ENCODE results near the gene ZFAND4. TPM values are rescaled to one million over a fixed set of nuclear protein-coding genes. Genes with fewer than 3 reads are reported as not detected.

The ZFAND4 gene
- total RNA-seq, 1 experiment from 2014 or later = 17.2 TPM

DNA sequence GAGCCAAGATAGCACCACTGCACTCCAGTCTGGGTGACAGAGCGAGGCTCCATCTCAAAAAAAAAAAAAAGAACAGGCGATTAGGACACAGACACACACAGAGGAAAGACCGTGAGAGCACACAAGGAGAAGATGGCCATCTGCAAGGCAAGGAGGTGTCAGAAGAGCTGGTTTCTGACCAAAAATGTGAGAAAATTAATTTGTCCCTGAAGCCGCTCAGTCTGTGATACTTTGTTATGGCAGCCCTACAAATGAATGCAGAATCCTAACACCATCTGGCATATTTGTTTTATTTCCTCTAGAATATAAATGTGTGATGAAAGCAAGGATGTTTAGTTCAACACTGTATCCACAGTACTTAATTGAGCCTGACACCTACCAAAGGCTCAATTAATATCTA lies 69.7 kb downstream of the ZFAND4 start:
- no peak for DNase-seq
- no peak overlapping the region for H3K4me3 Mint-ChIP-seq
- Histone ChIP-seq H2BK20ac (ENCODE audit: low read depth, low read length, poor library complexity, severe bottlenecking) (no peak overlapping the region), H3K9ac (ENCODE audit: extremely low read depth, insufficient read length, low read length) (no peak overlapping the region), H3K27ac (ENCODE audit: insufficient read length, low read depth, low read length) (no peak overlapping the region), H2AK5ac (ENCODE audit: insufficient read length, low read length) (no peak overlapping the region), H3K56ac (ENCODE audit: insufficient read length, low read depth, low read length) (no peak overlapping the region), H3K79me1 (ENCODE audit: insufficient read depth, low read depth, low read length, poor library complexity, severe bottlenecking) (no peaks in the 10 kb centered on the region), H2BK5ac (ENCODE audit: insufficient read length, low read length) (no peak overlapping the region), H3K27me3 (ENCODE audit: insufficient read depth, low read length) (no peaks in the 10 kb centered on the region), H2BK120ac (ENCODE audit: low read depth, low read length, poor library complexity, severe bottlenecking) (no peak overlapping the region), H2BK12ac (ENCODE audit: insufficient read length, low read depth, low read length) (no peak overlapping the region), H3K79me2 (ENCODE audit: insufficient read depth, low read length) (no peaks in the 10 kb centered on the region), H3K23me2 (ENCODE audit: insufficient read length, low read depth, low read length, poor library complexity, severe bottlenecking) (no peaks in the 10 kb centered on the region), H3K23ac (ENCODE audit: insufficient read length, low read depth, low read length) (no peak overlapping the region), H3K14ac (ENCODE audit: insufficient read depth, low read length) (no peak overlapping the region), H3T11ph (ENCODE audit: low read length) (no peak overlapping the region), H3K4me2 (ENCODE audit: insufficient read depth, insufficient read length, low read length) (no peak overlapping the region), H4K8ac (replicated peaks; ENCODE audit: insufficient read length, low read depth, low read length) (no peak overlapping the region), H3K9me3 (ENCODE audit: control insufficient read depth, low read depth, low read length) (no peaks in the 10 kb centered on the region), H4K5ac (ENCODE audit: insufficient read length, low read depth, low read length) (no peak overlapping the region), H4K20me1 (ENCODE audit: control insufficient read depth, insufficient read depth, insufficient read length) (no peaks in the 10 kb centered on the region), H2BK15ac (ENCODE audit: low read depth, low read length) (no peak overlapping the region), H4K91ac (ENCODE audit: insufficient read length, low read depth, low read length) (no peak overlapping the region), H3K4me1 (ENCODE audit: insufficient read depth, low read length) (no peaks in the 10 kb centered on the region), H3K18ac (ENCODE audit: insufficient read length, low read depth, low read length) (no peak overlapping the region), H2AFZ (ENCODE audit: low read length) (no peak overlapping the region), H3K4ac (ENCODE audit: low read depth, low read length) (no peak overlapping the region)
- whole genome bisulfite sequencing (ENCODE audit: extremely low coverage, insufficient read length, low lambda C conversion rate) = no CpG with 5 or more reads among the region's 4 CpGs
- peaks cover 6 to 10% of the 10 kb centered on the region in 2 experiments; a peak in 3 of 4 replicates for H3K4me1 Mint-ChIP-seq
- H3K27me3 Mint-ChIP-seq (ENCODE audit: low read depth) = peaks cover 3% of the 10 kb centered on the region; the same call in 1 of the 2 replicates
- no peak overlapping the region for H3K27ac Mint-ChIP-seq
- TF ChIP-seq, protein P1, sequence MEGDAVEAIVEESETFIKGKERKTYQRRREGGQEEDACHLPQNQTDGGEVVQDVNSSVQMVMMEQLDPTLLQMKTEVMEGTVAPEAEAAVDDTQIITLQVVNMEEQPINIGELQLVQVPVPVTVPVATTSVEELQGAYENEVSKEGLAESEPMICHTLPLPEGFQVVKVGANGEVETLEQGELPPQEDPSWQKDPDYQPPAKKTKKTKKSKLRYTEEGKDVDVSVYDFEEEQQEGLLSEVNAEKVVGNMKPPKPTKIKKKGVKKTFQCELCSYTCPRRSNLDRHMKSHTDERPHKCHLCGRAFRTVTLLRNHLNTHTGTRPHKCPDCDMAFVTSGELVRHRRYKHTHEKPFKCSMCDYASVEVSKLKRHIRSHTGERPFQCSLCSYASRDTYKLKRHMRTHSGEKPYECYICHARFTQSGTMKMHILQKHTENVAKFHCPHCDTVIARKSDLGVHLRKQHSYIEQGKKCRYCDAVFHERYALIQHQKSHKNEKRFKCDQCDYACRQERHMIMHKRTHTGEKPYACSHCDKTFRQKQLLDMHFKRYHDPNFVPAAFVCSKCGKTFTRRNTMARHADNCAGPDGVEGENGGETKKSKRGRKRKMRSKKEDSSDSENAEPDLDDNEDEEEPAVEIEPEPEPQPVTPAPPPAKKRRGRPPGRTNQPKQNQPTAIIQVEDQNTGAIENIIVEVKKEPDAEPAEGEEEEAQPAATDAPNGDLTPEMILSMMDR (conservative IDR thresholded peaks at IDR 0.05) = no peak
- peaks cover 0 to 3% (median 0%) of the 10 kb centered on the region in 3 experiments; a peak in 1 of 7 replicates for H3K36me3 Mint-ChIP-seq (ENCODE audit: insufficient read depth in 1 of 3, low read depth in 3 of 3)
- peaks cover 5 to 7% of the 10 kb centered on the region in 2 experiments; a peak in 4 of 5 replicates for H3K9me3 Mint-ChIP-seq

Measured in H9 (cell line).